Measurements from ENCODE around the gene UBE2K. TPM values are rescaled to one million over a fixed set of nuclear protein-coding genes. Genes with fewer than 3 reads are reported as not detected.

UBE2K gene
- total RNA-seq, 1 experiment from 2014 or later: 126 TPM

DNA sequence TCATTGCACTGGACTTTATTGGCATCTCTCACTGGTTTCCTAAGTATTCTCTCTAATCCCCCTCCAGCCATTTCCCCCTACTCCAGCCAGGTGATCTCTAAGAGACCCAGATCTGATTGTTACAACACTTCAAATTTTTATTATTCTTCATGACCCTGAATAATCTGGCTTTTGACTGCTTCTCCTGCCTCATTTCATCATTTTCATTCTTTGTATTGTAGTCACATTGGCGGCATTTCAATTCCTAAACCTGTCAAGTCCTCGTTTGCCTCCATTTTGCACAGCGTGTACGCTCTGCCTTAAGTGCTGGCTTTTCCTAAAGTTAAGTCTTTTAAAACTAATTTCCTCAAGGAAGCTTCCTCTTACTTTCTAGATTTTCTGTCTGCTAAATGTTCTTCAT, 31.6 kb downstream of the UBE2K start:
- Histone ChIP-seq H3K27ac (ENCODE audit: low read depth, low read length) (no peak overlapping the region; the same call in 1 of the 2 replicates), H3K36me3 (ENCODE audit: control insufficient read depth in 1 of 2, insufficient read depth in 2 of 2, low read length in 2 of 2) (no peaks in the 10 kb centered on the region; a peak in 1 of 4 replicates), H2AFZ (ENCODE audit: low read depth, low read length, poor library complexity, severe bottlenecking) (no peak overlapping the region), H3K4me3 (replicated peaks in 1 of 2; ENCODE audit: low read depth in 1 of 2, low read length in 2 of 2) (no peak overlapping the region), H4K20me1 (ENCODE audit: insufficient read depth) (peaks cover 35% of the 10 kb centered on the region; the same call in 1 of the 2 replicates), H3K9ac (ENCODE audit: low read length) (no peak overlapping the region), H3K79me2 (ENCODE audit: insufficient read depth, low read length) (peaks cover 100% of the 10 kb centered on the region), H3K4me2 (ENCODE audit: low read length) (no peak overlapping the region), H3K9me2 (ENCODE audit: insufficient read depth) (no peaks in the 10 kb centered on the region), H3K27me3 (ENCODE audit: insufficient read depth, low read length) (no peaks in the 10 kb centered on the region), H3K9me3 (ENCODE audit: control insufficient read depth in 1 of 2, insufficient read depth in 1 of 2, low read depth in 1 of 2, low read length in 2 of 2) (no peaks in the 10 kb centered on the region), H3K4me1 (ENCODE audit: control insufficient read depth in 1 of 2, insufficient read depth in 2 of 2, low read length in 2 of 2) (peaks cover 0 to 10% of the 10 kb centered on the region in 2 experiments; a peak in 2 of 4 replicates)
- CTCF ChIA-PET: no interaction called here
- ATAC-seq: no peak
- intact Hi-C loops (cut with micrococcal nuclease): no loop called here
- POLR2A ChIA-PET: no interaction called here
- RAD21 ChIA-PET (ENCODE audit: low non-redundant PET in 1 of 2, low total read pairs in 2 of 2, uncharacterized antibody in 2 of 2, unreplicated experiment in 2 of 2): no interaction called here
- BruUV-seq (replicated peaks): no TSS peak
- no peak for TF ChIP-seq CBX3 (IDR thresholded peaks at IDR 0.05; ENCODE audit: low read depth)
- no peak for TF ChIP-seq POLR2AphosphoS5 (IDR thresholded peaks at IDR 0.05; ENCODE audit: low read depth, low read length)
- TF ChIP-seq EGR1 (IDR thresholded peaks at IDR 0.05; ENCODE audit: low read depth): no peak
- no peak for TF ChIP-seq RAD21 (IDR thresholded peaks at IDR 0.05; ENCODE audit: low read depth)
- TF ChIP-seq TCF7L2 (IDR thresholded peaks at IDR 0.05; ENCODE audit: borderline replicate concordance, extremely low read depth, insufficient read depth, insufficient read length): no peak
- TF ChIP-seq, protein P1, sequence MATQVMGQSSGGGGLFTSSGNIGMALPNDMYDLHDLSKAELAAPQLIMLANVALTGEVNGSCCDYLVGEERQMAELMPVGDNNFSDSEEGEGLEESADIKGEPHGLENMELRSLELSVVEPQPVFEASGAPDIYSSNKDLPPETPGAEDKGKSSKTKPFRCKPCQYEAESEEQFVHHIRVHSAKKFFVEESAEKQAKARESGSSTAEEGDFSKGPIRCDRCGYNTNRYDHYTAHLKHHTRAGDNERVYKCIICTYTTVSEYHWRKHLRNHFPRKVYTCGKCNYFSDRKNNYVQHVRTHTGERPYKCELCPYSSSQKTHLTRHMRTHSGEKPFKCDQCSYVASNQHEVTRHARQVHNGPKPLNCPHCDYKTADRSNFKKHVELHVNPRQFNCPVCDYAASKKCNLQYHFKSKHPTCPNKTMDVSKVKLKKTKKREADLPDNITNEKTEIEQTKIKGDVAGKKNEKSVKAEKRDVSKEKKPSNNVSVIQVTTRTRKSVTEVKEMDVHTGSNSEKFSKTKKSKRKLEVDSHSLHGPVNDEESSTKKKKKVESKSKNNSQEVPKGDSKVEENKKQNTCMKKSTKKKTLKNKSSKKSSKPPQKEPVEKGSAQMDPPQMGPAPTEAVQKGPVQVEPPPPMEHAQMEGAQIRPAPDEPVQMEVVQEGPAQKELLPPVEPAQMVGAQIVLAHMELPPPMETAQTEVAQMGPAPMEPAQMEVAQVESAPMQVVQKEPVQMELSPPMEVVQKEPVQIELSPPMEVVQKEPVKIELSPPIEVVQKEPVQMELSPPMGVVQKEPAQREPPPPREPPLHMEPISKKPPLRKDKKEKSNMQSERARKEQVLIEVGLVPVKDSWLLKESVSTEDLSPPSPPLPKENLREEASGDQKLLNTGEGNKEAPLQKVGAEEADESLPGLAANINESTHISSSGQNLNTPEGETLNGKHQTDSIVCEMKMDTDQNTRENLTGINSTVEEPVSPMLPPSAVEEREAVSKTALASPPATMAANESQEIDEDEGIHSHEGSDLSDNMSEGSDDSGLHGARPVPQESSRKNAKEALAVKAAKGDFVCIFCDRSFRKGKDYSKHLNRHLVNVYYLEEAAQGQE (IDR thresholded peaks at IDR 0.05; ENCODE audit: low read depth): no peak
- TF ChIP-seq SIN3A (IDR thresholded peaks at IDR 0.05; ENCODE audit: low read depth): no peak
- no peak for TF ChIP-seq EZH2 (IDR thresholded peaks at IDR 0.05)
- no peak for TF ChIP-seq POLR2A (IDR thresholded peaks at IDR 0.05; ENCODE audit: borderline replicate concordance, extremely low read depth, insufficient read depth, insufficient read length)
- TF ChIP-seq CEBPB (IDR thresholded peaks at IDR 0.05; ENCODE audit: low read depth): no peak
- TF ChIP-seq, protein P2, sequence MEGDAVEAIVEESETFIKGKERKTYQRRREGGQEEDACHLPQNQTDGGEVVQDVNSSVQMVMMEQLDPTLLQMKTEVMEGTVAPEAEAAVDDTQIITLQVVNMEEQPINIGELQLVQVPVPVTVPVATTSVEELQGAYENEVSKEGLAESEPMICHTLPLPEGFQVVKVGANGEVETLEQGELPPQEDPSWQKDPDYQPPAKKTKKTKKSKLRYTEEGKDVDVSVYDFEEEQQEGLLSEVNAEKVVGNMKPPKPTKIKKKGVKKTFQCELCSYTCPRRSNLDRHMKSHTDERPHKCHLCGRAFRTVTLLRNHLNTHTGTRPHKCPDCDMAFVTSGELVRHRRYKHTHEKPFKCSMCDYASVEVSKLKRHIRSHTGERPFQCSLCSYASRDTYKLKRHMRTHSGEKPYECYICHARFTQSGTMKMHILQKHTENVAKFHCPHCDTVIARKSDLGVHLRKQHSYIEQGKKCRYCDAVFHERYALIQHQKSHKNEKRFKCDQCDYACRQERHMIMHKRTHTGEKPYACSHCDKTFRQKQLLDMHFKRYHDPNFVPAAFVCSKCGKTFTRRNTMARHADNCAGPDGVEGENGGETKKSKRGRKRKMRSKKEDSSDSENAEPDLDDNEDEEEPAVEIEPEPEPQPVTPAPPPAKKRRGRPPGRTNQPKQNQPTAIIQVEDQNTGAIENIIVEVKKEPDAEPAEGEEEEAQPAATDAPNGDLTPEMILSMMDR (IDR thresholded peaks at IDR 0.05 in 2 of 3, conservative IDR thresholded peaks at IDR 0.05 in 1 of 3; ENCODE audit: borderline replicate concordance in 1 of 3, insufficient read depth in 1 of 3, low read depth in 2 of 3, low read length in 2 of 3): no peak
- DNase-seq (ENCODE audit: low read depth, low spot score): no peak
